Endothelial cell of umbilical vein (primary cell): ENCODE measurements around the gene UBE2E2. TPM values are rescaled to one million over a fixed set of nuclear protein-coding genes. Genes with fewer than 3 reads are reported as not detected.

ENCODE experiments used
- BruUV-seq: library from RNA; stranded (reverse); fragments of 400-500 nt; replicated peaks from 2 replicates; lab custom pipeline; 2021; lab: Mats Ljungman, UMichigan
- CTCF ChIA-PET: fragments of 300-600, 350-600 bp; sonication (Branson Sonifier 250); formaldehyde crosslinking; loops from one replicate; lab custom pipeline; 2021; ENCODE audit warnings: antibody characterized with exemption, inconsistent platforms; lab: Charles Lee
- POLR2A ChIA-PET: fragments of 300-600, 350-600 bp; sonication (Branson Sonifier 250); formaldehyde crosslinking; loops from one replicate; lab custom pipeline; 2021; ENCODE audit warnings: antibody characterized with exemption, inconsistent platforms; lab: Charles Lee
- DNase-seq: peaks from one replicate; pipeline ENCODE4 v3.0.0-alpha.2; 2011; ENCODE audit warnings: low read depth, low spot score
- FAIRE-seq: peaks from 2 replicates; lab custom pipeline; 2011; peaks lifted over from hg19 to GRCh38; lab: Jason Lieb, UNC
- H2AFZ ChIP-seq: 2 replicates; pipeline ENCODE4 v1.6.0; 2012; ENCODE audit warnings: low read depth, low read length, control low read depth, inconsistent platforms
- H3K27ac ChIP-seq: 2 replicates; pipeline ENCODE4 v1.5.1; 2011; ENCODE audit warnings: low read depth, mild to moderate bottlenecking, control low read depth, low read length, moderate library complexity; ENCODE audit not compliant: insufficient read depth
- H3K27me3 ChIP-seq, 2 experiments: 2 replicates each; pipeline versions ENCODE4 v1.6.0 to v1.6.1; 2011; ENCODE audit warnings: low read length in 2 of 2, mixed read lengths in 1 of 2; ENCODE audit not compliant: control insufficient read depth in 2 of 2, insufficient read depth in 2 of 2
- H3K36me3 ChIP-seq, 2 experiments: 2 replicates in 1 of 2; 3 replicates in 1 of 2; pipeline ENCODE4 v1.5.1; 2011; ENCODE audit warnings: low read length in 2 of 2, mild to moderate bottlenecking in 1 of 2, moderate library complexity in 1 of 2; ENCODE audit not compliant: control insufficient read depth in 2 of 2, insufficient read depth in 2 of 2; ENCODE audit errors: extremely low read depth in 1 of 2
- H3K4me1 ChIP-seq: 3 replicates; pipeline ENCODE4 v1.5.1; 2011; ENCODE audit warnings: mild to moderate bottlenecking, low read length; ENCODE audit not compliant: control insufficient read depth, insufficient read depth; ENCODE audit errors: extremely low read depth
- H3K4me2 ChIP-seq: 2 replicates; pipeline ENCODE4 v1.6.1; 2011; ENCODE audit warnings: low read length, control low read depth, mixed read lengths; ENCODE audit not compliant: insufficient read depth
- H3K4me3 ChIP-seq, 3 experiments: fragments of 200-600 bp in 1 of 3; sonication (generic), shearing (Covaris generic) in 1 of 3; replicated peaks in 1 of 3; 2 replicates each; pipeline ENCODE4 v1.5.1; 2011 to 2016; ENCODE audit warnings: control low read depth in 3 of 3, low read length in 3 of 3, mild to moderate bottlenecking in 2 of 3, inconsistent platforms in 1 of 3, low read depth in 1 of 3, moderate library complexity in 1 of 3; ENCODE audit not compliant: insufficient read depth in 1 of 3
- H3K79me2 ChIP-seq: 2 replicates; pipeline ENCODE4 v1.6.0; 2012; ENCODE audit warnings: low read length, inconsistent platforms; ENCODE audit not compliant: control insufficient read depth, insufficient read depth
- H3K9ac ChIP-seq: replicated peaks from 2 replicates; pipeline ENCODE3; 2011; ENCODE audit warnings: low read length, control low read depth; ENCODE audit not compliant: insufficient read depth; ENCODE audit errors: extremely low read depth
- H3K9me1 ChIP-seq: replicated peaks from 3 replicates; pipeline ENCODE4 v1.6.0; 2011; ENCODE audit warnings: mild to moderate bottlenecking, low read length; ENCODE audit not compliant: control insufficient read depth, insufficient read depth; ENCODE audit errors: extremely low read depth
- H3K9me3 ChIP-seq: replicated peaks from 2 replicates; pipeline ENCODE4 v1.5.1; 2012; ENCODE audit warnings: low read length, inconsistent platforms; ENCODE audit not compliant: control insufficient read depth, insufficient read depth
- H4K20me1 ChIP-seq: replicated peaks from 2 replicates; pipeline ENCODE3; 2011; ENCODE audit warnings: mild to moderate bottlenecking, low read length; ENCODE audit not compliant: control insufficient read depth, insufficient read depth; ENCODE audit errors: extremely low read depth
- EZH2 ChIP-seq: IDR thresholded peaks from 2 replicates; pipeline ENCODE4 v1.6.1; 2012; ENCODE audit warnings: borderline replicate concordance, low read depth, mild to moderate bottlenecking, moderate library complexity, low read length, inconsistent platforms; ENCODE audit not compliant: severe bottlenecking
- FOS ChIP-seq: IDR thresholded peaks from 2 replicates; pipeline ENCODE4 v1.6.1; 2011; ENCODE audit warnings: mild to moderate bottlenecking, low read length, moderate library complexity, borderline replicate concordance; ENCODE audit not compliant: insufficient read depth
- GATA2 ChIP-seq: IDR thresholded peaks from 2 replicates; pipeline ENCODE4 v1.7.0; 2011; ENCODE audit warnings: low read depth, mild to moderate bottlenecking, moderate library complexity, mixed read lengths, low read length; ENCODE audit not compliant: insufficient read length, insufficient read depth
- JUN ChIP-seq: IDR thresholded peaks from 2 replicates; pipeline ENCODE4 v1.6.1; 2011; ENCODE audit warnings: borderline replicate concordance, low read depth; ENCODE audit not compliant: insufficient read length, insufficient read depth
- MYC ChIP-seq: IDR thresholded peaks from one replicate; pipeline ENCODE4 v1.6.1; 2011; ENCODE audit warnings: mild to moderate bottlenecking, low read depth, low read length
- POLR2A ChIP-seq: IDR thresholded peaks from 2 replicates; pipeline ENCODE4 v1.6.1; 2012; ENCODE audit warnings: low read depth, mild to moderate bottlenecking, control low read depth, low read length
- POLR2AphosphoS5 ChIP-seq: IDR thresholded peaks from 2 replicates; pipeline ENCODE4 v1.6.1; 2012; ENCODE audit warnings: low read depth, mild to moderate bottlenecking, control low read depth, low read length, moderate library complexity; ENCODE audit not compliant: insufficient read depth
- dilution Hi-C: fragments of 300-500 bp; cut with MboI; formaldehyde crosslinking; loops from one replicate; pipeline ENCODE4 v1.15.0; 2019; ENCODE audit warnings: low sequenced_read_pairs; ENCODE audit not compliant: extremely low pct_ligation_motif_present
- intact Hi-C: fragments of 100-400 bp; cut with micrococcal nuclease; formaldehyde crosslinking; loops from one replicate; pipeline ENCODE4 v1.10.0; 2022
- polyA plus RNA-seq, 4 experiments: library from polyadenylated mRNA; depleted of rRNA in 3 of 4; stranded (reverse) in 3 of 4; unstranded in 1 of 4; fragments of >200 nt; gene quantifications; 2 replicates each; pipeline versions ENCODE4 v1.2.1 to v1.2.3, GENCODE V29; 2011 to 2012; ENCODE audit warnings: missing spikeins in 1 of 4
- total RNA-seq: library from RNA; stranded (reverse); gene quantifications from 2 replicates; pipeline ENCODE4 v1.2.3, GENCODE V29; 2021
- TF ChIP-seq, protein P1 (sequence below), 2 donors: IDR thresholded peaks; 1 replicate in 1 of 2; 2 replicates in 1 of 2; pipeline ENCODE4 v1.5.1; 2011; ENCODE audit warnings: low read length in 2 of 2, mild to moderate bottlenecking in 2 of 2, moderate library complexity in 2 of 2, control low read depth in 1 of 2, inconsistent platforms in 1 of 2, low read depth in 1 of 2; ENCODE audit not compliant: insufficient read depth in 1 of 2; ENCODE audit errors: extremely low read depth in 1 of 2
- TF ChIP-seq, protein P2 (sequence below): IDR thresholded peaks from 2 replicates; pipeline ENCODE4 v1.6.1; 2011; ENCODE audit not compliant: insufficient read depth, insufficient read length

Gene UBE2E2
- total and polyA plus RNA-seq, 2 donors (not counting 3 experiments of a cell fraction or from before 2014, with no cell fraction given), result 37.0 to 45.4 TPM

DNA sequence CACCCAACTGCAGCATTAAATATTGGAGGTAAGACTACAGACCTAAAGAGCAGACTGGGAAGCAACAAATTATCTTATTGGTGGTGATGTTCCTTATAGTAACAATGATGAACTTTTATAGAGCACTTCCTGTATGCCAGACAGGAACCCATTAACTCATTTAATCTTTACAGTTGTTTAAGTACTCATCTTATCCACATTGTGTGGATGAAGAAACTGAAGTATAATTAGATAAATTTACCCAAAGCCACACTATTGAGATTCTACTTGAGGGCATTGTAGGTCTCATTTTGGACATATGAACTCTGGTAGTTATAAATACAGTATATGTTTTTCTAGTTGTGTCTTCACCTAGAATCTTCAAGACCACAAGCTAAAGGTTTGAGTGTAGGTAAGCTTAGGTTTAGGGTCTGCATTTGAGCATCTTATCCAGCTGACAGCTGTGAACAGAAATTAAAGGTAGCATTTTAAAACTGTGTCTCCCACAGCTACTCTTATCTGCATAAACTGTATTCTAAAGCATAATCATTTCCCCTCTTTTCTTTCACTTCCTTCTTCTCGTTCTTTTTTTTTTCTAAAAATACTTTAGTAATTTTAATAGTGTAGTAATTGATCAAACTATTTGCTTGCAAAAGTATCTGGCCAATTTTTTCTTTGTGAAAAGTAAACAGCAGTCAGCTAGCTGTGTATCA, 138.2 kb downstream of the UBE2E2 start:
- H3K9me3 ChIP-seq, result no peaks in the 10 kb centered on the region
- intact Hi-C loops (no loop called here), dilution Hi-C loops (no loop called here)
- H3K27ac ChIP-seq, result no peak overlapping the region
- H3K9ac ChIP-seq, result no peak overlapping the region
- no peak for FAIRE-seq
- peaks cover 1% of the 10 kb centered on the region for H3K79me2 ChIP-seq
- H3K36me3 ChIP-seq, result no peaks in the 10 kb centered on the region
- no peaks in the 10 kb centered on the region for H3K27me3 ChIP-seq
- H3K4me2 ChIP-seq, result peak overlapping the region; percentile 11
- peaks cover 7% of the 10 kb centered on the region for H3K4me1 ChIP-seq
- no peaks in the 10 kb centered on the region for H4K20me1 ChIP-seq
- DNase-seq, result peak; percentile 16
- no TSS peak for BruUV-seq
- H3K9me1 ChIP-seq, result no peaks in the 10 kb centered on the region
- ChIA-PET POLR2A (no interaction called here), CTCF (interaction anchor here (0.8 kb wide), 1 partner anchor 37 kb away, joined by 3 read pairs; no protein-coding TSS in a partner anchor)
- H3K4me3 ChIP-seq, result no peak overlapping the region
- TF ChIP-seq, protein P1, sequence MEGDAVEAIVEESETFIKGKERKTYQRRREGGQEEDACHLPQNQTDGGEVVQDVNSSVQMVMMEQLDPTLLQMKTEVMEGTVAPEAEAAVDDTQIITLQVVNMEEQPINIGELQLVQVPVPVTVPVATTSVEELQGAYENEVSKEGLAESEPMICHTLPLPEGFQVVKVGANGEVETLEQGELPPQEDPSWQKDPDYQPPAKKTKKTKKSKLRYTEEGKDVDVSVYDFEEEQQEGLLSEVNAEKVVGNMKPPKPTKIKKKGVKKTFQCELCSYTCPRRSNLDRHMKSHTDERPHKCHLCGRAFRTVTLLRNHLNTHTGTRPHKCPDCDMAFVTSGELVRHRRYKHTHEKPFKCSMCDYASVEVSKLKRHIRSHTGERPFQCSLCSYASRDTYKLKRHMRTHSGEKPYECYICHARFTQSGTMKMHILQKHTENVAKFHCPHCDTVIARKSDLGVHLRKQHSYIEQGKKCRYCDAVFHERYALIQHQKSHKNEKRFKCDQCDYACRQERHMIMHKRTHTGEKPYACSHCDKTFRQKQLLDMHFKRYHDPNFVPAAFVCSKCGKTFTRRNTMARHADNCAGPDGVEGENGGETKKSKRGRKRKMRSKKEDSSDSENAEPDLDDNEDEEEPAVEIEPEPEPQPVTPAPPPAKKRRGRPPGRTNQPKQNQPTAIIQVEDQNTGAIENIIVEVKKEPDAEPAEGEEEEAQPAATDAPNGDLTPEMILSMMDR (IDR thresholded peaks at IDR 0.05; ENCODE audit: extremely low read depth in 1 of 2, insufficient read depth in 1 of 2, low read depth in 1 of 2, low read length in 2 of 2), result no peak
- TF ChIP-seq FOS, result no peak
- TF ChIP-seq, protein P2, sequence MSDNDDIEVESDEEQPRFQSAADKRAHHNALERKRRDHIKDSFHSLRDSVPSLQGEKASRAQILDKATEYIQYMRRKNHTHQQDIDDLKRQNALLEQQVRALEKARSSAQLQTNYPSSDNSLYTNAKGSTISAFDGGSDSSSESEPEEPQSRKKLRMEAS, result no peak
- H2AFZ ChIP-seq, result no peak overlapping the region

DNA sequence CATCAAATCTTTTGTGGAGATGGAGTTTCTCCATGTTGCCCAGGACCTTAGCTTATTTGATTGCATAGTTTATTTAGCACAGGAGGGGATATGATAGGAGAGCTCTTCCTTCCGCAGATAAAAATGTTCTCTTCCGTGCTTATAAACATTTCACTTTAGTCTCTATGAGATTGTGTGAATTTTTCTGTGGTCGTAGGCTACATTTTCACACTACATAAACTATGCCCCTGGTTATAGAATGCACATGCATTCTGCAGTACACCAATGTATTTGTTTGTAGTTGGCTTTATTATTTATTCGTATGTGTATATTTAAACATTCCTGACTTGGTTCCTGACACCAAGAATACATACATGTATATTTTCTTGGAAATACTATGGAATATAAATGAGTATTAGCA, 139.2 kb downstream of the UBE2E2 start:
- H3K9ac ChIP-seq, result no peak overlapping the region
- ChIA-PET POLR2A (interaction anchor here (0.6 kb wide), 1 partner anchor 177 kb away, joined by 4 read pairs; no protein-coding TSS in a partner anchor), CTCF (interaction anchor here (0.8 kb wide), 1 partner anchor 36 kb away, joined by 3 read pairs; no protein-coding TSS in a partner anchor)
- no peaks in the 10 kb centered on the region for H3K79me2 ChIP-seq
- H3K9me3 ChIP-seq, result no peaks in the 10 kb centered on the region
- H3K27ac ChIP-seq, result no peak overlapping the region
- no peak overlapping the region for H2AFZ ChIP-seq
- H3K27me3 ChIP-seq, result no peaks in the 10 kb centered on the region
- intact Hi-C loops, result no loop called here
- TF ChIP-seq GATA2, result no peak
- TF ChIP-seq MYC, result no peak
- TF ChIP-seq, protein P1 (IDR thresholded peaks at IDR 0.05; ENCODE audit: extremely low read depth in 1 of 2, insufficient read depth in 1 of 2, low read depth in 1 of 2, low read length in 2 of 2), result no peak
- TF ChIP-seq EZH2, result no peak
- TF ChIP-seq, protein P2, result no peak
- TF ChIP-seq POLR2AphosphoS5, result no peak
- no peak for TF ChIP-seq JUN
- TF ChIP-seq FOS, result no peak
- no peak for TF ChIP-seq POLR2A
- FAIRE-seq (no peak), DNase-seq (no peak)
- BruUV-seq, result no TSS peak
- peaks cover 7% of the 10 kb centered on the region for H3K4me1 ChIP-seq
- H4K20me1 ChIP-seq, result no peaks in the 10 kb centered on the region
- H3K36me3 ChIP-seq, result no peaks in the 10 kb centered on the region
- no peak overlapping the region for H3K4me2 ChIP-seq
- dilution Hi-C loops, result no loop called here
- H3K9me1 ChIP-seq, result no peaks in the 10 kb centered on the region
- no peak overlapping the region for H3K4me3 ChIP-seq
